PC-3 (cell line): ENCODE results near the gene BRINP2.

Source experiments
- EZH2 ChIP-seq: fragments of 300-600 bp; sonication (generic); IDR thresholded peaks from one replicate; pipeline ENCODE4 v1.6.1; 2017; ENCODE audit warnings: antibody characterized with exemption, mild to moderate bottlenecking, low read length; ENCODE audit not compliant: unreplicated experiment
- EZH2phosphoT487 ChIP-seq: fragments of 300-600 bp; sonication (generic); IDR thresholded peaks from 2 replicates; pipeline ENCODE4 v1.6.1; 2018; ENCODE audit warnings: mild to moderate bottlenecking, antibody characterized with exemption, low read length, borderline replicate concordance
- TF ChIP-seq, protein P1 (sequence below): fragments of 300-600 bp; sonication (generic); conservative IDR thresholded peaks from 2 replicates; pipeline ENCODE4 v1.5.1; 2017; ENCODE audit warnings: antibody characterized with exemption, low read depth, mild to moderate bottlenecking, low read length

DNA sequence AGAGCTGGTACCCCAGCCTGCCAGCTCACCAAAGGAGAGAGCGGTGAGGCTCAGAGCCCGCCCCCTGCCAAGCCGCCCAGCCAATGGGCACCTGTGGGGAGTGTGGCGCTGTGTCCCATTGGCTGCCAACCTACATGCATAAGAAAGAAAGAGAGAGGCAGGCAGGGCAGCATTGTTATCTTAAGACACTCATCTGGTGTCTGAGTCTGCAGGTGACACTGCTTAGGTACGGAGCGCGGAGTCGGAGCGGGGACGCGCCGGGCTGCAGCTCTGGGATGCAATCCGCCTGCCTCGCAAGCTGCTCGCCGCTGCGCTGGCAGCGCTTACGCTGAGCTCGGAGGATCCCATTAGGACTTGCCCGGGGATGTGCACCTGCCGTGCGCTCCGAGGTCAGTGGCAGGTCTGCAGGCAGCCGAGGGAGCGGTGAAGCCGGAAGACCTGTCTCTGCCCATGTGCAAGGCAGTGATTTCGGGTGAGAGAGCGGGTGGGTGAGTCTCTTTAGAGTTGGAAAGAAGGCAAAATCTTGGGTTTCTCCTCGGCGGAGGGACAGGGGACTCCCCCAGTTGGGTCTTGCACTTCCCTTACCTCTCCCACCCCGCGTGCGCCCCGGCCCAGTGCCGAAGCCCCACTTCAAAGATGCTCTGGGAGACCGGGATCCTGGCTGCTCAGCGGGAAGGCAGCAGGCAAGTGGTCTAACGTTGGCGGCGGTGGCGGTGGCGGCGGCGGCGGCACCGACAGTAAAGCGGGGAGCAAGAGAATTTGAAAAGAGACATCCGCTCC lies at the start of gene BRINP2:
- TF ChIP-seq, protein P1, sequence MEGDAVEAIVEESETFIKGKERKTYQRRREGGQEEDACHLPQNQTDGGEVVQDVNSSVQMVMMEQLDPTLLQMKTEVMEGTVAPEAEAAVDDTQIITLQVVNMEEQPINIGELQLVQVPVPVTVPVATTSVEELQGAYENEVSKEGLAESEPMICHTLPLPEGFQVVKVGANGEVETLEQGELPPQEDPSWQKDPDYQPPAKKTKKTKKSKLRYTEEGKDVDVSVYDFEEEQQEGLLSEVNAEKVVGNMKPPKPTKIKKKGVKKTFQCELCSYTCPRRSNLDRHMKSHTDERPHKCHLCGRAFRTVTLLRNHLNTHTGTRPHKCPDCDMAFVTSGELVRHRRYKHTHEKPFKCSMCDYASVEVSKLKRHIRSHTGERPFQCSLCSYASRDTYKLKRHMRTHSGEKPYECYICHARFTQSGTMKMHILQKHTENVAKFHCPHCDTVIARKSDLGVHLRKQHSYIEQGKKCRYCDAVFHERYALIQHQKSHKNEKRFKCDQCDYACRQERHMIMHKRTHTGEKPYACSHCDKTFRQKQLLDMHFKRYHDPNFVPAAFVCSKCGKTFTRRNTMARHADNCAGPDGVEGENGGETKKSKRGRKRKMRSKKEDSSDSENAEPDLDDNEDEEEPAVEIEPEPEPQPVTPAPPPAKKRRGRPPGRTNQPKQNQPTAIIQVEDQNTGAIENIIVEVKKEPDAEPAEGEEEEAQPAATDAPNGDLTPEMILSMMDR = no peak
- TF ChIP-seq EZH2 = no peak
- TF ChIP-seq EZH2phosphoT487 = no peak
